GM19468 (cell line): Measurements from ENCODE around the gene MPPE1.
"Not testable (repeated sequence)": the region's sequence is repeated elsewhere in the genome, so short reads cannot be mapped to it uniquely, and the experiment has no call there.

ENCODE experiments used
- ATAC-seq: cut with Tn5 transposase; IDR thresholded peaks from one replicate; pipeline ENCODE4 v1.9.1; 2021; ENCODE audit warnings: mild to moderate bottlenecking, moderate library complexity, moderate number of reproducible peaks; ENCODE audit not compliant: unreplicated experiment; ENCODE audit errors: extremely low read depth

MPPE1 gene

DNA sequence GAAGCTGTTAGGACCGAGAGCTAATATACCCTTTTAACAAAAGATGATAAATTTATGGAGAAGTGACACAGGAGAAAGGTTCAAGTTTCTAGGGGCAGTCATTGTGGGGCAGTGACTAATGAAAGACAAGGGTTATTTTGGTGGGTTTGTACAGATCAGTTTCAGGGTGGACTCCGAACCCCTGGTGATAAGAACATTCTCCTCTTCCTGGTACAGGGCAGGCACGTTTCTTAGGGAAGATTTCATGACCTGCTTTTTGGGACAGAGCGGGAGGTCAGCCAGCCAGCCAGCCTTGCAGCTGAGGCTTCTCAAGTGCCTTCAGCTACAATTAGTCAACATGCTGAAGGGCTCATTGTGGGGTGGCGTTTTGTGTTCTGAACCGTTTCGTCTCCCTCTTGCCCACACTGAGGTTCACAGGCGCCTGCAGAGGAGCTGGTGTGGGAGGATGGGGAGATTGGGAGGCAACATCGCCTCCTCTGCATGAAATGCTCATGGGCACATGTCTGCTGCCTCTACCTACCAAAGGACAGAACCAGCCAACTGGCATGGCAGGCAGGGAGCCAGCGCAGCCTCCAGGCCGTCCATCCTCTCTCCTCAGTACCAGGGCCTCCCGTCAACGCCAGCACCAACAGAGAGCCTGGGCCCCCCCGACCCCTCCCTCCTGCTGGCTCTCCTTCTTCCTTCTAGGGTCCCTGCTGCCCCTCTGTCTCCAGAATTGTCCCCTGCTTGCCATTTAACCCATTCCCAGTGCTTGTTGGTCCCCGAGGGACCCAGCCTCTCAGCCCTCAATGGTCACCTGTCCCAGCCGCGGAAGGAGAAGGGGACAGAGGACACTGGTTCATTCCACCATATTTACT is 47.3 kb downstream of the MPPE1 start:
- no peak for ATAC-seq

GRCh38 chr18:11859903-11860407 is 48.2 kb downstream of the MPPE1 start:
- no peak for ATAC-seq

DNA sequence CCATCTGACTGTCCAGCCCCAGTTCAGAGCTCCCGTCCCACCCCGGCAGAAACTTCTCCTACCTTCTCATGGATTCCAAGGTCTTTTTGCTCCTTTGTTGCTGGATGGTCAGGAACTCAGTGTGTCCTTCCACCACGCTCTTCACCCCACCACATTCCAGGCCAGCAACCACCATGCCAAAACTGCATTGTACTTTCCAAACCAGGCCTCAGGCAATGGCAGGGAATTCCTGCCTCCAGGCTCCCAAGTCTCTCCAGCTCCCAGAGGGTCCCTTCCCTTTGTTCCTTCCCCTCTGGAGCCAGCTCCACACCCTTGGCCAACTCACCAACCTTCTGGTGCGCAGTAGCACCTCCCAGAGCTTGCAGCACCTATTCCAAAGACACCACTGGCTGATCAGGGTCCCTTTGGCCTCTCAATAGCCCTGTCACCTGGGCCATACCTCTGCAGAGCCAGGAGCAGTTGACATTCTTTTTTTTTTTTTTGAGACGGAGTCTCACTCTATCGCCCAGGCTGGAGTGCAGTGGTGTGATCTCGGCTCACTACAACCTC is 48.8 kb downstream of the MPPE1 start:
- ATAC-seq, result no peak

GRCh38 chr18:11857177-11857887 is 50.8 kb downstream of the MPPE1 start:
- ATAC-seq, result no peak

- not testable (repeated sequence) for ATAC-seq
Measured at GRCh38 chr18:11854554-11854953, 53.6 kb downstream of the MPPE1 start.

DNA sequence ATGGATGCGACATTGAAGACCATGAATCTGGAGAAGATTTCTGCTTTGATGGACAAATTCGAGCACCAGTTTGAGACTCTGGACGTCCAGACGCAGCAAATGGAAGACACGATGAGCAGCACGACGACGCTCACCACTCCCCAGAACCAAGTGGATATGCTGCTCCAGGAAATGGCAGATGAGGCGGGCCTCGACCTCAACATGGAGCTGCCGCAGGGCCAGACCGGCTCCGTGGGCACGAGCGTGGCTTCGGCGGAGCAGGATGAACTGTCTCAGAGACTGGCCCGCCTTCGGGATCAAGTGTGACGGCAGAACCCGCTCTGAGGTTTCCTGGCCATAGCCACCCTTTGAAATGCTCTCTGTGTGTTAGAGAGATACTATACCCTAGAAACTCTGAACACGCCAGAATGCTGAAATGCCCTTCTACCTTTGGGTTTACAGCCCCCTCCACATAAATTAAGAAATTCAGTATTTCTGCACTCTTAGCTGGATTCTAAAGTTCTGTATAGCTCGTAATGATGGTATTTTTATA is 56.2 kb downstream of the MPPE1 start:
- no peak for ATAC-seq

DNA sequence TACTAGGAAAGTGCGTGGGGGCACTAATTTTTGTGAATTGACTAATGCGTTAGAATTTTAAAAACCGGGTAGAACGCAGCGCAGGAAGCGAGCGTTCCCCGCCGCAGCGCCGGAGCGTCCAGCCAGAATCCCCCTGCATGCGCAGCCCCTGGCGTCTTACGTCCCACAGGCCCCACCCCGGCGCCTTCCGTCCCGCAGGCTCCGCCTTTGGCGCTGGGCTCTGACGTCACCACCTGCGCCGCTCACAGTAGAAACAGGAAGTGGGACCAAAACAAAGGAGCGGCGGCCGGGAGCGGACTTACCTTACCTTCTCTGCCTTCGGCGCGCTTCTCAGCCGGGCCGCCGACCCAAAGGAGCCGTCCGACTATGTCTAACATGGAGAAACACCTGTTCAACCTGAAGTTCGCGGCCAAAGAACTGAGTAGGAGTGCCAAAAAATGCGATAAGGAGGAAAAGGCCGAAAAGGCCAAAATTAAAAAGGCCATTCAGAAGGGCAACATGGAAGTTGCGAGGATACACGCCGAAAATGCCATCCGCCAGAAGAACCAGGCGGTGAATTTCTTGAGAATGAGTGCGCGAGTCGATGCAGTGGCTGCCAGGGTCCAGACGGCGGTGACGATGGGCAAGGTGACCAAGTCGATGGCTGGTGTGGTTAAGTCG is 56.8 kb downstream of the MPPE1 start, which contains the start of gene CHMP1B:
Gene CHMP1B, plus strand, starts transcription at position 268 of the 660 bp plus-strand sequence. Its CDS starts 99 bp downstream, at position 367.
- peak; percentile 63 for ATAC-seq

DNA sequence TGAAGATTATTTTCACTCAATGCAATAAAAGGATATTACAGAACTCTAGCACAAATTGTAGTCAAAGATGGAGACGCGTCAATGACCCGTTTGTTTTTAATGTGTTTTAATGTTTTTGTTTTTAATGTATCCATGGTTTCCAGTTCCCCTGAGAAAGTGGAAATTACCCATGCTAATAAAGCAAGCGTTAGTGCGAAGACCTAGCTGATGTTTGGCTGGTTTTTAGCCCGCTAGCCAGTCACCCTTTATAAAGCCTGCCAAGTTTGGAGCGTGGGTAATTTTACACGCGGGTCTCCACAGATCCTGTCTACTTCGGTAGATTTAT is 57.3 kb downstream of the MPPE1 start:
- peak; percentile 11 for ATAC-seq

GRCh38 chr18:11849841-11850634 is 58.1 kb downstream of the MPPE1 start:
- ATAC-seq, result no peak

GRCh38 chr18:11849279-11849678 is 58.8 kb downstream of the MPPE1 start:
- no peak for ATAC-seq

- ATAC-seq, result no peak
Measured at GRCh38 chr18:11847811-11848210, 60.3 kb downstream of the MPPE1 start.

- no peak for ATAC-seq
Measured at GRCh38 chr18:11845654-11846053, 62.5 kb downstream of the MPPE1 start.

GRCh38 chr18:11844436-11844835 is 63.7 kb downstream of the MPPE1 start:
- ATAC-seq, result no peak

DNA sequence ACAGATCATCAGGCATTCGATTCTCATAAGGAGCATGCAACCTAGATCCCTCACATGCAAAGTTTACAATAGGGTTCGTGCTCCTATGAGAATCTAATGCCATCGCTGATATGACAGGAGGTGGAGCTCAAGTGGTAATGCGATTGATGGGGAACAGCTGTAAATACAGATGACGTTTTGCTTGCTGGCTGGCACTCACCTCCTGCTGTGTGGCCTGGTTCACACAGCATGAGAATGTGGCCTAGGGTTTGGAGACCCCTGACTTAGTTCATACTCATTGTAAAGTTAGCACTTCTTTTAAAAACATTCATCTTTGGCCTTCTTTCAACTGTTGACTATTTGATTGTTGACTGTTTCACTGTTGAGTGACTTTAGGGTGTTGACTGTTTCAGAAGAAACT is 65.6 kb downstream of the MPPE1 start:
- ATAC-seq, result no peak

GRCh38 chr18:11840493-11840892 is 67.6 kb downstream of the MPPE1 start:
- ATAC-seq, result no peak

DNA sequence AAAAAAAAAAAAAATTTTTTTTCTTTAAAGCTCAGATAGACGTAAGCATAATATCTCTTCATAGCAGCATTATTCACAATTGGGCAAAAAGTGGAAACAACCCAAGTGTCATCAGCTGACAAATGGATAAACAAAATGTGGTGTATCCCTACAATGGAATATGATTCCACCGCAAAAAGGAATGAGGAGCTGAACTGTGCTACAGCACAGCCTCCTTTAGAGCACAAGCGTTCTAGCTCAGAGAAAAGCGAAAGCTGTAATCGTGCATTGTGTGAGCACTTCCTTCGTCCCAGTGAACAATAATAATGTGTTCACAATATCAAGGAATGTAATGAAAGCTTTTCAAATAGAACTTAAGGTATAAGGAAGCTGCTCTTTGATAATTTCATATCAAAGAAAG is 68.6 kb downstream of the MPPE1 start:
- ATAC-seq, result no peak

- ATAC-seq, result no peak
Measured at GRCh38 chr18:11834772-11835171, 73.3 kb downstream of the MPPE1 start.
